Measurements from ENCODE around the gene JCAD. TPM values are rescaled to one million over a fixed set of nuclear protein-coding genes. Genes with fewer than 3 reads are reported as not detected.

JCAD gene
- total RNA-seq, 1 experiment from 2014 or later = 0.77 TPM

GRCh38 chr10:30080161-30080560 lies 20.8 kb upstream of the JCAD start:
- no peak overlapping the region for H3K27ac ChIP-seq (ENCODE audit: insufficient read length, low read depth, low read length)
- no peak overlapping the region for H4K8ac ChIP-seq (replicated peaks; ENCODE audit: insufficient read length, low read depth, low read length)
- H4K91ac ChIP-seq (ENCODE audit: insufficient read length, low read depth, low read length) = no peak overlapping the region
- TF ChIP-seq CTCF (conservative IDR thresholded peaks at IDR 0.05) = no peak
- Mint-ChIP-seq H3K4me3 (no peak overlapping the region), H3K4me1 (peaks cover 3 to 7% of the 10 kb centered on the region in 2 experiments; a peak in 2 of 4 replicates), H3K27me3 (ENCODE audit: low read depth) (no peaks in the 10 kb centered on the region; the same call in none of the 2 replicates), H3K9me3 (no peaks in the 10 kb centered on the region), H3K27ac (no peak overlapping the region), H3K36me3 (ENCODE audit: insufficient read depth in 1 of 3, low read depth in 3 of 3) (no peaks in the 10 kb centered on the region)
- no peak overlapping the region for H3K56ac ChIP-seq (ENCODE audit: insufficient read length, low read depth, low read length)
- WGBS (ENCODE audit: extremely low coverage, insufficient read length, low lambda C conversion rate) = no CpG with 5 or more reads among the region's 1 CpG
- no peak overlapping the region for H2BK15ac ChIP-seq (ENCODE audit: low read depth, low read length)
- H4K5ac ChIP-seq (ENCODE audit: insufficient read length, low read depth, low read length) = no peak overlapping the region
- H3T11ph ChIP-seq (ENCODE audit: low read length) = no peak overlapping the region
- no peaks in the 10 kb centered on the region for H3K27me3 ChIP-seq (ENCODE audit: insufficient read depth, low read length)
- H3K79me2 ChIP-seq (ENCODE audit: insufficient read depth, low read length) = no peaks in the 10 kb centered on the region
- H3K23me2 ChIP-seq (ENCODE audit: insufficient read length, low read depth, low read length, poor library complexity, severe bottlenecking) = no peaks in the 10 kb centered on the region
- no peak overlapping the region for H3K23ac ChIP-seq (ENCODE audit: insufficient read length, low read depth, low read length)
- no peak overlapping the region for H2BK12ac ChIP-seq (ENCODE audit: insufficient read length, low read depth, low read length)
- no peak overlapping the region for H2AFZ ChIP-seq (ENCODE audit: low read length)
- no peaks in the 10 kb centered on the region for H4K20me1 ChIP-seq (ENCODE audit: control insufficient read depth, insufficient read depth, insufficient read length)
- no peak overlapping the region for H2BK5ac ChIP-seq (ENCODE audit: insufficient read length, low read length)
- no peak overlapping the region for H3K4me2 ChIP-seq (ENCODE audit: insufficient read depth, insufficient read length, low read length)
- no peak overlapping the region for H3K4ac ChIP-seq (ENCODE audit: low read depth, low read length)
- H3K79me1 ChIP-seq (ENCODE audit: insufficient read depth, low read depth, low read length, poor library complexity, severe bottlenecking) = no peaks in the 10 kb centered on the region
- no peak overlapping the region for H2BK20ac ChIP-seq (ENCODE audit: low read depth, low read length, poor library complexity, severe bottlenecking)
- no peak overlapping the region for H3K9ac ChIP-seq (ENCODE audit: extremely low read depth, insufficient read length, low read length)
- no peak overlapping the region for H2AK5ac ChIP-seq (ENCODE audit: insufficient read length, low read length)
- no peak overlapping the region for H3K18ac ChIP-seq (ENCODE audit: insufficient read length, low read depth, low read length)
- H3K9me3 ChIP-seq (ENCODE audit: control insufficient read depth, low read depth, low read length) = no peaks in the 10 kb centered on the region
- H2BK120ac ChIP-seq (ENCODE audit: low read depth, low read length, poor library complexity, severe bottlenecking) = no peak overlapping the region
- H3K14ac ChIP-seq (ENCODE audit: insufficient read depth, low read length) = no peak overlapping the region
- H3K4me1 ChIP-seq (ENCODE audit: insufficient read depth, low read length) = no peaks in the 10 kb centered on the region
- DNase-seq = no peak
